HEK293 (cell line): ENCODE measurements around the gene GNG12.

Source experiments
- CTCF ChIA-PET: fragments of 350-600 bp; formaldehyde crosslinking; extraction: SDS; loops from one replicate; lab custom pipeline; 2021; ENCODE audit warnings: antibody characterized with exemption; lab: Yijun Ruan, JAX
- POLR2A ChIA-PET: fragments of 300-600 bp; formaldehyde crosslinking; extraction: SDS; loops from one replicate; lab custom pipeline; 2020; ENCODE audit warnings: antibody characterized with exemption, inconsistent platforms; lab: Yijun Ruan, JAX
- H3K27ac ChIP-seq: fragments of 200-500 bp; sonication (Bioruptor generic); 2 replicates; pipeline ENCODE4 v1.5.1; 2014; ENCODE audit warnings: low read depth, low read length, control low read depth, inconsistent platforms; ENCODE audit errors: extremely low read depth
- H3K36me3 ChIP-seq, 2 experiments: fragments of 200-500 bp in 1 of 2; sonication (Bioruptor generic) in 1 of 2; 1 replicate in 1 of 2; 2 replicates in 1 of 2; pipeline ENCODE4 v1.5.1; 2014 to 2017; ENCODE audit warnings: inconsistent platforms in 2 of 2, low read length in 2 of 2; ENCODE audit not compliant: control insufficient read depth in 2 of 2, insufficient read depth in 1 of 2
- H3K4me1 ChIP-seq: fragments of 200-500 bp; sonication (Bioruptor generic); 2 replicates; pipeline ENCODE4 v1.5.1; 2014; ENCODE audit warnings: mild to moderate bottlenecking, low read length, inconsistent platforms; ENCODE audit not compliant: control insufficient read depth, insufficient read depth
- H3K4me3 ChIP-seq: 2 replicates; pipeline ENCODE4 v1.5.1; 2011; ENCODE audit warnings: low read depth, mild to moderate bottlenecking, control low read depth, low read length, moderate library complexity
- H3K9me3 ChIP-seq: fragments of 200-500 bp; sonication (Bioruptor generic); 2 replicates; pipeline ENCODE4 v1.5.1; 2014; ENCODE audit warnings: low read depth, low read length, inconsistent platforms; ENCODE audit not compliant: control insufficient read depth, insufficient read depth
- KLF1 ChIP-seq: fragments of 450-650 bp; formaldehyde crosslinking; IDR thresholded peaks from 2 replicates; pipeline ENCODE4 v1.5.1; 2016; ENCODE audit warnings: missing biosample characterization, missing genetic modification characterization
- KLF9 ChIP-seq: fragments of 450-650 bp; formaldehyde crosslinking; IDR thresholded peaks from 2 replicates; pipeline ENCODE4 v1.5.1; 2016; ENCODE audit warnings: missing biosample characterization, missing genetic modification characterization, low read depth
- PRDM2 ChIP-seq: fragments of 450-650 bp; formaldehyde crosslinking; IDR thresholded peaks from 2 replicates; pipeline ENCODE4 v1.5.1; 2016; ENCODE audit warnings: missing biosample characterization, missing genetic modification characterization, borderline replicate concordance
- SCRT1 ChIP-seq: fragments of 450-650 bp; formaldehyde crosslinking; IDR thresholded peaks from 2 replicates; pipeline ENCODE4 v1.5.1; 2016; ENCODE audit warnings: missing biosample characterization, missing genetic modification characterization, borderline replicate concordance
- SETDB1 ChIP-seq: IDR thresholded peaks from one replicate; pipeline ENCODE4 v1.6.1; 2017; ENCODE audit warnings: mild to moderate bottlenecking, low read length, moderate library complexity, mixed read lengths; ENCODE audit not compliant: insufficient read length
- TCF7L2 ChIP-seq: IDR thresholded peaks from 2 replicates; pipeline ENCODE4 v1.6.1; 2011; ENCODE audit warnings: low read depth, mild to moderate bottlenecking, inconsistent platforms, low read length, moderate library complexity, borderline replicate concordance
- ZNF16 ChIP-seq: fragments of 450-650 bp; formaldehyde crosslinking; IDR thresholded peaks from 2 replicates; pipeline ENCODE4 v1.5.1; 2016; ENCODE audit warnings: low read depth, missing biosample characterization, missing genetic modification characterization
- ZNF202 ChIP-seq: fragments of 450-650 bp; formaldehyde crosslinking; IDR thresholded peaks from 2 replicates; pipeline ENCODE4 v1.5.1; 2016; ENCODE audit warnings: missing biosample characterization, missing genetic modification characterization, borderline replicate concordance
- ZNF221 ChIP-seq: fragments of 450-650 bp; formaldehyde crosslinking; IDR thresholded peaks from 2 replicates; pipeline ENCODE4 v1.5.1; 2017; ENCODE audit warnings: missing biosample characterization, missing genetic modification characterization, borderline replicate concordance
- ZNF239 ChIP-seq: fragments of 450-650 bp; formaldehyde crosslinking; IDR thresholded peaks from 2 replicates; pipeline ENCODE4 v1.5.1; 2016; ENCODE audit warnings: missing biosample characterization, missing genetic modification characterization
- ZNF274 ChIP-seq, 2 experiments: fragments of 200-500 bp in 1 of 2; fragments of 450-650 bp in 1 of 2; sonication (Bioruptor generic) in 1 of 2; formaldehyde crosslinking in 1 of 2; IDR thresholded peaks; 2 replicates each; pipeline versions ENCODE4 v1.5.1 to v1.6.1; 2014 to 2016; ENCODE audit warnings: borderline replicate concordance in 1 of 2, inconsistent platforms in 1 of 2, low read length in 1 of 2, missing biosample characterization in 1 of 2, missing genetic modification characterization in 1 of 2
- ZNF302 ChIP-seq: fragments of 450-650 bp; formaldehyde crosslinking; IDR thresholded peaks from 2 replicates; pipeline ENCODE4 v1.5.1; 2016; ENCODE audit warnings: missing biosample characterization, missing genetic modification characterization, low read depth
- ZNF404 ChIP-seq: fragments of 450-650 bp; formaldehyde crosslinking; IDR thresholded peaks from 2 replicates; pipeline ENCODE4 v1.5.1; 2017; ENCODE audit warnings: missing biosample characterization, missing genetic modification characterization
- ZNF501 ChIP-seq: fragments of 450-650 bp; formaldehyde crosslinking; IDR thresholded peaks from 2 replicates; pipeline ENCODE4 v1.5.1; 2016; ENCODE audit warnings: missing biosample characterization, missing genetic modification characterization
- ZNF544 ChIP-seq: fragments of 450-650 bp; formaldehyde crosslinking; IDR thresholded peaks from 2 replicates; pipeline ENCODE4 v1.5.0; 2017; ENCODE audit warnings: missing biosample characterization, missing genetic modification characterization
- ZNF621 ChIP-seq: fragments of 450-650 bp; formaldehyde crosslinking; IDR thresholded peaks from 2 replicates; pipeline ENCODE4 v1.5.1; 2017; ENCODE audit warnings: missing biosample characterization, missing genetic modification characterization
- ZNF639 ChIP-seq: fragments of 450-650 bp; formaldehyde crosslinking; IDR thresholded peaks from 2 replicates; pipeline ENCODE4 v1.5.1; 2016; ENCODE audit warnings: missing biosample characterization, missing genetic modification characterization
- ZNF658 ChIP-seq: fragments of 450-650 bp; formaldehyde crosslinking; IDR thresholded peaks from 2 replicates; pipeline ENCODE4; 2016; ENCODE audit warnings: missing biosample characterization, missing genetic modification characterization
- TF ChIP-seq, protein P1 (sequence below): fragments of 450-650 bp; formaldehyde crosslinking; IDR thresholded peaks from 2 replicates; pipeline ENCODE4 v1.5.1; 2016; ENCODE audit warnings: missing biosample characterization, missing genetic modification characterization
- TF ChIP-seq, protein P2 (sequence below): fragments of 450-650 bp; formaldehyde crosslinking; IDR thresholded peaks from 2 replicates; pipeline ENCODE4 v1.5.1; 2016; ENCODE audit warnings: missing biosample characterization, missing genetic modification characterization
- TF ChIP-seq, protein P3 (sequence below): fragments of 450-650 bp; formaldehyde crosslinking; IDR thresholded peaks from 2 replicates; pipeline ENCODE4 v1.5.1; 2016; ENCODE audit warnings: missing biosample characterization, missing genetic modification characterization
- TF ChIP-seq, protein P4 (sequence below): fragments of 450-650 bp; formaldehyde crosslinking; optimal IDR thresholded peaks from 2 replicates; pipeline ENCODE3; 2016; ENCODE audit warnings: missing biosample characterization, mild to moderate bottlenecking, missing genetic modification characterization

GNG12 gene

GRCh38 chr1:67677408-67677807 lies 155.9 kb downstream of the GNG12 start (continued):
- no peak for TF ChIP-seq PRDM2
- no peak for TF ChIP-seq KLF9 (tag by site-specific recombination)
- no peak for TF ChIP-seq ZNF239 (tag by site-specific recombination)
- no peak for TF ChIP-seq ZNF544 (tag by site-specific recombination)
- TF ChIP-seq ZNF658 (tag by site-specific recombination) = no peak

DNA sequence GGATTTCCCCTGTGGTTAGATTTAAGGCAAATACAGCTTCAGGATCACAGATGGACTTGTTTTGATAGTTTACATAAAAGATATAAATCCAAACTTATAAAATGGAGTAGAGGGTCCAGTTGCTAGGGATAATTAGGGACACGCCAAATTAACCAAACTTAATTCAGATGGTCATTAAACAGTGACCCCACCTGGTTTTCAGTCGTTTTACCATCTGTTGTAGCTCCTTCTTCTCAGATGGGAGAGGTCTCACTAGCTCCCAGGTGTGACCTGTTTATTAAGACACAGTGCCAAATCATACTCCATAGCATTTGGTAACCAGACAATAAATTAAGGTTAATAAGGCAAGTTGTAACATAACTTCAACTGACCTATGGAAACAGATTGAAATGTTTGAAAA lies 156.3 kb downstream of the GNG12 start:
- CTCF ChIA-PET = interaction anchor here (0.7 to 3.4 kb wide), 2 partner anchors 42 to 83 kb away, joined by 3 to 13 read pairs; no protein-coding TSS in a partner anchor
- no peaks in the 10 kb centered on the region for H3K9me3 ChIP-seq
- POLR2A ChIA-PET = interaction anchor here (4.5 kb wide), 1 partner anchor 8 kb away, joined by 43 read pairs; the partner anchor contains the start of gene GADD45A
- H3K27ac ChIP-seq = no peak overlapping the region
- no peak overlapping the region for H3K4me3 ChIP-seq
- H3K36me3 ChIP-seq = no peaks in the 10 kb centered on the region
- H3K4me1 ChIP-seq = peaks cover 7% of the 10 kb centered on the region
- TF ChIP-seq ZNF404 (tag by site-specific recombination) = no peak
- no peak for TF ChIP-seq ZNF274 (IDR thresholded peaks at IDR 0.05; ENCODE audit: low read length)
- TF ChIP-seq ZNF274 (tag by site-specific recombination; IDR thresholded peaks at IDR 0.05; ENCODE audit: borderline replicate concordance) = no peak
- no peak for TF ChIP-seq ZNF202 (tag by site-specific recombination)
- TF ChIP-seq ZNF501 (tag by site-specific recombination) = no peak
- TF ChIP-seq ZNF302 (tag by site-specific recombination) = no peak
- TF ChIP-seq, protein P1, sequence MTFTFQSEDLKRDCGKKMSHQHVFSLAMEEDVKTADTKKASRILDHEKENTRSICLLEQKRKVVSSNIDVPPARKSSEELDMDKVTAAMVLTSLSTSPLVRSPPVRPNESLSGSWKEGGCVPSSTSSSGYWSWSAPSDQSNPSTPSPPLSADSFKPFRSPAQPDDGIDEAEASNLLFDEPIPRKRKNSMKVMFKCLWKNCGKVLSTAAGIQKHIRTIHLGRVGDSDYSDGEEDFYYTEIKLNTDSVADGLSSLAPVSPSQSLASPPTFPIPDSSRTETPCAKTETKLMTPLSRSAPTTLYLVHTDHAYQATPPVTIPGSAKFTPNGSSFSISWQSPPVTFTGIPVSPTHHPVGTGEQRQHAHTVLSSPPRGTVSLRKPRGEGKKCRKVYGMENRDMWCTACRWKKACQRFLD = no peak
- no peak for TF ChIP-seq SETDB1
- TF ChIP-seq ZNF621 (tag by site-specific recombination) = no peak
- TF ChIP-seq SCRT1 = no peak
- TF ChIP-seq, protein P2, sequence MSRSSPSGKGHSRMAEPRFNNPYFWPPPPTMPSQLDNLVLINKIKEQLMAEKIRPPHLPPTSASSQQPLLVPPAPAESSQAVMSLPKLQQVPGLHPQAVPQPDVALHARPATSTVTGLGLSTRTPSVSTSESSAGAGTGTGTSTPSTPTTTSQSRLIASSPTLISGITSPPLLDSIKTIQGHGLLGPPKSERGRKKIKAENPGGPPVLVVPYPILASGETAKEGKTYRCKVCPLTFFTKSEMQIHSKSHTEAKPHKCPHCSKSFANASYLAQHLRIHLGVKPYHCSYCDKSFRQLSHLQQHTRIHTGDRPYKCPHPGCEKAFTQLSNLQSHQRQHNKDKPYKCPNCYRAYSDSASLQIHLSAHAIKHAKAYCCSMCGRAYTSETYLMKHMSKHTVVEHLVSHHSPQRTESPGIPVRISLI (tag by site-specific recombination) = no peak
- TF ChIP-seq ZNF16 (tag by site-specific recombination) = no peak
- TF ChIP-seq KLF1 (tag by site-specific recombination) = no peak
- no peak for TF ChIP-seq ZNF639 (tag by site-specific recombination)
- TF ChIP-seq, protein P3, sequence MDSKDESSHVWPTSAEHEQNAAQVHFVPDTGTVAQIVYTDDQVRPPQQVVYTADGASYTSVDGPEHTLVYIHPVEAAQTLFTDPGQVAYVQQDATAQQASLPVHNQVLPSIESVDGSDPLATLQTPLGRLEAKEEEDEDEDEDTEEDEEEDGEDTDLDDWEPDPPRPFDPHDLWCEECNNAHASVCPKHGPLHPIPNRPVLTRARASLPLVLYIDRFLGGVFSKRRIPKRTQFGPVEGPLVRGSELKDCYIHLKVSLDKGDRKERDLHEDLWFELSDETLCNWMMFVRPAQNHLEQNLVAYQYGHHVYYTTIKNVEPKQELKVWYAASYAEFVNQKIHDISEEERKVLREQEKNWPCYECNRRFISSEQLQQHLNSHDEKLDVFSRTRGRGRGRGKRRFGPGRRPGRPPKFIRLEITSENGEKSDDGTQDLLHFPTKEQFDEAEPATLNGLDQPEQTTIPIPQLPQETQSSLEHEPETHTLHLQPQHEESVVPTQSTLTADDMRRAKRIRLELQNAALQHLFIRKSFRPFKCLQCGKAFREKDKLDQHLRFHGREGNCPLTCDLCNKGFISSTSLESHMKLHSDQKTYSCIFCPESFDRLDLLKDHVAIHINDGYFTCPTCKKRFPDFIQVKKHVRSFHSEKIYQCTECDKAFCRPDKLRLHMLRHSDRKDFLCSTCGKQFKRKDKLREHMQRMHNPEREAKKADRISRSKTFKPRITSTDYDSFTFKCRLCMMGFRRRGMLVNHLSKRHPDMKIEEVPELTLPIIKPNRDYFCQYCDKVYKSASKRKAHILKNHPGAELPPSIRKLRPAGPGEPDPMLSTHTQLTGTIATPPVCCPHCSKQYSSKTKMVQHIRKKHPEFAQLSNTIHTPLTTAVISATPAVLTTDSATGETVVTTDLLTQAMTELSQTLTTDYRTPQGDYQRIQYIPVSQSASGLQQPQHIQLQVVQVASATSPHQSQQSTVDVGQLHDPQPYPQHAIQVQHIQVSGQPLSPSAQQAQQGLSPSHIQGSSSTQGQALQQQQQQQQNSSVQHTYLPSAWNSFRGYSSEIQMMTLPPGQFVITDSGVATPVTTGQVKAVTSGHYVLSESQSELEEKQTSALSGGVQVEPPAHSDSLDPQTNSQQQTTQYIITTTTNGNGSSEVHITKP = no peak
- TF ChIP-seq, protein P4, sequence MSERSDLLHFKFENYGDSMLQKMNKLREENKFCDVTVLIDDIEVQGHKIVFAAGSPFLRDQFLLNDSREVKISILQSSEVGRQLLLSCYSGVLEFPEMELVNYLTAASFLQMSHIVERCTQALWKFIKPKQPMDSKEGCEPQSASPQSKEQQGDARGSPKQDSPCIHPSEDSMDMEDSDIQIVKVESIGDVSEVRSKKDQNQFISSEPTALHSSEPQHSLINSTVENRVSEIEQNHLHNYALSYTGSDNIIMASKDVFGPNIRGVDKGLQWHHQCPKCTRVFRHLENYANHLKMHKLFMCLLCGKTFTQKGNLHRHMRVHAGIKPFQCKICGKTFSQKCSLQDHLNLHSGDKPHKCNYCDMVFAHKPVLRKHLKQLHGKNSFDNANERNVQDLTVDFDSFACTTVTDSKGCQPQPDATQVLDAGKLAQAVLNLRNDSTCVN (tag by site-specific recombination) = no peak
- TF ChIP-seq ZNF221 (tag by site-specific recombination) = no peak
- no peak for TF ChIP-seq TCF7L2
